Measurements from ENCODE around the gene GCN1.

GCN1 gene

GRCh38 chr12:120077260-120077659 is 117.3 kb downstream of the GCN1 start:
- H3F3A ChIP-seq (ENCODE audit: low read depth) = no peaks in the 10 kb centered on the region
- H3K4me2 ChIP-seq (ENCODE audit: low read depth, low read length, poor library complexity, severe bottlenecking) = no peak overlapping the region
- H3K4me3 ChIP-seq (ENCODE audit: low read length, poor library complexity, severe bottlenecking) = no peak overlapping the region
- TF ChIP-seq EZH2phosphoT487 (IDR thresholded peaks at IDR 0.05; ENCODE audit: borderline replicate concordance) = no peak
- TF ChIP-seq, protein P1, sequence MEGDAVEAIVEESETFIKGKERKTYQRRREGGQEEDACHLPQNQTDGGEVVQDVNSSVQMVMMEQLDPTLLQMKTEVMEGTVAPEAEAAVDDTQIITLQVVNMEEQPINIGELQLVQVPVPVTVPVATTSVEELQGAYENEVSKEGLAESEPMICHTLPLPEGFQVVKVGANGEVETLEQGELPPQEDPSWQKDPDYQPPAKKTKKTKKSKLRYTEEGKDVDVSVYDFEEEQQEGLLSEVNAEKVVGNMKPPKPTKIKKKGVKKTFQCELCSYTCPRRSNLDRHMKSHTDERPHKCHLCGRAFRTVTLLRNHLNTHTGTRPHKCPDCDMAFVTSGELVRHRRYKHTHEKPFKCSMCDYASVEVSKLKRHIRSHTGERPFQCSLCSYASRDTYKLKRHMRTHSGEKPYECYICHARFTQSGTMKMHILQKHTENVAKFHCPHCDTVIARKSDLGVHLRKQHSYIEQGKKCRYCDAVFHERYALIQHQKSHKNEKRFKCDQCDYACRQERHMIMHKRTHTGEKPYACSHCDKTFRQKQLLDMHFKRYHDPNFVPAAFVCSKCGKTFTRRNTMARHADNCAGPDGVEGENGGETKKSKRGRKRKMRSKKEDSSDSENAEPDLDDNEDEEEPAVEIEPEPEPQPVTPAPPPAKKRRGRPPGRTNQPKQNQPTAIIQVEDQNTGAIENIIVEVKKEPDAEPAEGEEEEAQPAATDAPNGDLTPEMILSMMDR (conservative IDR thresholded peaks at IDR 0.05; ENCODE audit: low read length) = no peak
- H3K9ac ChIP-seq (ENCODE audit: low read depth, low read length, poor library complexity, severe bottlenecking) = no peak overlapping the region
- no peaks in the 10 kb centered on the region for H4K20me1 ChIP-seq (ENCODE audit: insufficient read depth, low read length, poor library complexity, severe bottlenecking)
- H3K9me3 ChIP-seq (ENCODE audit: insufficient read depth, low read depth, low read length) = no peaks in the 10 kb centered on the region
- H3K79me2 ChIP-seq (ENCODE audit: insufficient read depth, low read length) = no peaks in the 10 kb centered on the region
- H3K9me2 ChIP-seq (replicated peaks; ENCODE audit: low read depth, low read length) = no peaks in the 10 kb centered on the region
- H3K36me3 ChIP-seq (ENCODE audit: insufficient read depth, low read length) = no peaks in the 10 kb centered on the region
- no peak overlapping the region for H2AFZ ChIP-seq (ENCODE audit: low read length)
- H3K27me3 ChIP-seq (ENCODE audit: insufficient read depth, low read length, poor library complexity, severe bottlenecking) = no peaks in the 10 kb centered on the region
- peaks cover 17% of the 10 kb centered on the region for H3K4me1 ChIP-seq (ENCODE audit: insufficient read depth, low read length, poor library complexity, severe bottlenecking)

Data from Loucy (cell line).